Measurements from ENCODE around the gene WDR26. TPM values are rescaled to one million over a fixed set of nuclear protein-coding genes. Genes with fewer than 3 reads are reported as not detected.
A peak's percentile ranks its signal among the peaks of the same experiment; 100 is the strongest.
"Not testable (repeated sequence)": the region's sequence is repeated elsewhere in the genome, so short reads cannot be mapped to it uniquely, and the experiment has no call there.

Gene WDR26
- total RNA-seq, 1 donor from 2014 or later: 110 TPM

GRCh38 chr1:224432146-224432545, 2.5 kb downstream of the WDR26 start:
- Mint-ChIP-seq H3K36me3 (ENCODE audit: unreplicated experiment) (no peaks in the 10 kb centered on the region), H3K27me3 (ENCODE audit: unreplicated experiment) (peaks cover 8% of the 10 kb centered on the region), H3K9me3 (ENCODE audit: unreplicated experiment) (peaks cover 2% of the 10 kb centered on the region), H3K4me1 (ENCODE audit: low read depth, unreplicated experiment) (peaks cover 10% of the 10 kb centered on the region), H3K27ac (ENCODE audit: unreplicated experiment) (peak overlapping the region; percentile 98), H3K4me3 (ENCODE audit: unreplicated experiment) (peak overlapping the region; percentile 95)
- TF ChIP-seq CTCF (IDR thresholded peaks at IDR 0.05; ENCODE audit: partially characterized antibody, unreplicated experiment): no peak
- no peak for DNase-seq

GRCh38 chr1:224431726-224432125, 2.9 kb downstream of the WDR26 start:
- H3K9me3 Mint-ChIP-seq (ENCODE audit: unreplicated experiment): peaks cover 2% of the 10 kb centered on the region
- peak overlapping the region; percentile 98 for H3K27ac Mint-ChIP-seq (ENCODE audit: unreplicated experiment)
- H3K4me3 Mint-ChIP-seq (ENCODE audit: unreplicated experiment): peak overlapping the region; percentile 95
- H3K4me1 Mint-ChIP-seq (ENCODE audit: low read depth, unreplicated experiment): peaks cover 10% of the 10 kb centered on the region
- no peak for DNase-seq
- H3K36me3 Mint-ChIP-seq (ENCODE audit: unreplicated experiment): no peaks in the 10 kb centered on the region
- peaks cover 8% of the 10 kb centered on the region for H3K27me3 Mint-ChIP-seq (ENCODE audit: unreplicated experiment)
- TF ChIP-seq CTCF (IDR thresholded peaks at IDR 0.05; ENCODE audit: partially characterized antibody, unreplicated experiment): no peak

- Mint-ChIP-seq H3K27me3 (ENCODE audit: unreplicated experiment) (peaks cover 8% of the 10 kb centered on the region), H3K36me3 (ENCODE audit: unreplicated experiment) (no peaks in the 10 kb centered on the region), H3K27ac (ENCODE audit: unreplicated experiment) (peak overlapping the region; percentile 5), H3K4me3 (ENCODE audit: unreplicated experiment) (peak overlapping the region; percentile 82), H3K9me3 (ENCODE audit: unreplicated experiment) (peaks cover 2% of the 10 kb centered on the region), H3K4me1 (ENCODE audit: low read depth, unreplicated experiment) (peaks cover 10% of the 10 kb centered on the region)
- DNase-seq: no peak
- TF ChIP-seq CTCF (IDR thresholded peaks at IDR 0.05; ENCODE audit: partially characterized antibody, unreplicated experiment): no peak
Observed at GRCh38 chr1:224430511-224431113, 4.0 kb downstream of the WDR26 start.

- TF ChIP-seq CTCF (IDR thresholded peaks at IDR 0.05; ENCODE audit: partially characterized antibody, unreplicated experiment): no peak
- Mint-ChIP-seq H3K27me3 (ENCODE audit: unreplicated experiment) (peaks cover 8% of the 10 kb centered on the region), H3K27ac (ENCODE audit: unreplicated experiment) (no peak overlapping the region), H3K9me3 (ENCODE audit: unreplicated experiment) (no peaks in the 10 kb centered on the region), H3K36me3 (ENCODE audit: unreplicated experiment) (no peaks in the 10 kb centered on the region), H3K4me1 (ENCODE audit: low read depth, unreplicated experiment) (peaks cover 10% of the 10 kb centered on the region), H3K4me3 (ENCODE audit: unreplicated experiment) (no peak overlapping the region)
- no peak for DNase-seq
Observed at GRCh38 chr1:224429616-224430326, 4.8 kb downstream of the WDR26 start.

- H3K4me1 Mint-ChIP-seq (ENCODE audit: low read depth, unreplicated experiment); DNase-seq; H3K9me3 Mint-ChIP-seq (ENCODE audit: unreplicated experiment); H3K27ac Mint-ChIP-seq (ENCODE audit: unreplicated experiment); H3K36me3 Mint-ChIP-seq (ENCODE audit: unreplicated experiment); H3K4me3 Mint-ChIP-seq (ENCODE audit: unreplicated experiment); H3K27me3 Mint-ChIP-seq (ENCODE audit: unreplicated experiment): not testable (repeated sequence)
Observed at GRCh38 chr1:224428713-224429112, 5.9 kb downstream of the WDR26 start.

Measured in glutamatergic neuron (in vitro differentiated cells).